Mucosa of descending colon (tissue), 3 donors: ENCODE data around the gene CARHSP1. TPM values are rescaled to one million over a fixed set of nuclear protein-coding genes. Genes with fewer than 3 reads are reported as not detected.

Source experiments
- ATAC-seq: fragments of 200-7000 bp; cut with Tn5 transposase; one replicate; pipeline ENCODE4 v1.9.1; 2020; ENCODE audit warnings: mild to moderate bottlenecking, moderate library complexity
- DNase-seq, 3 donors: peaks; one replicate each; pipeline ENCODE4 v3.0.0-alpha.2; 2020
- H3K36me3 ChIP-seq: fragments of 200-600 bp; one replicate; pipeline ENCODE4 v1.8.0; 2021; ENCODE audit warnings: low read depth, mild to moderate bottlenecking
- H3K4me1 ChIP-seq: fragments of 200-600 bp; one replicate; pipeline ENCODE4 v1.8.0; 2021; ENCODE audit warnings: low read depth, mild to moderate bottlenecking
- H3K4me3 ChIP-seq: fragments of 200-600 bp; one replicate; pipeline ENCODE4 v1.8.0; 2021; ENCODE audit warnings: mild to moderate bottlenecking
- H3K9me3 ChIP-seq: fragments of 200-600 bp; one replicate; pipeline ENCODE4 v1.8.0; 2021; ENCODE audit warnings: mild to moderate bottlenecking
- intact Hi-C, 2 donors: fragments of 100-400 bp; cut with DNase I in 1 of 2; cut with micrococcal nuclease in 1 of 2; formaldehyde crosslinking; loops; one replicate each; pipeline versions ENCODE4 v1.11.0 to v1.11.1; 2022; cut with DNase I, micrococcal nuclease
- total RNA-seq, 3 donors: library from RNA; stranded (reverse); fragmentation: NEBNext Ultra II Directional in 2 of 3; extraction: Animal tissue kit (Norgen Biotek cat#: 25700) in 2 of 3; gene quantifications; one replicate each; pipeline versions ENCODE4 v1.2.1 to v1.2.4, GENCODE V29; 2021 to 2023
- TF ChIP-seq, protein P1 (sequence below): fragments of 200-600 bp; IDR thresholded peaks from one replicate; pipeline ENCODE4 v1.8.0; 2022; ENCODE audit warnings: antibody characterized with exemption, mild to moderate bottlenecking
- donor health status: DM: no; HTN: no; CAD: no; lungs with moderate emphysema.
- donor health status: DM: no; HTN: no; CAD: no.
- donor health status: DM: no; HTN: yes; CAD: no.

CARHSP1 gene
- total RNA-seq, 3 donors from 2014 or later, result 42.7 to 69.4 (median 56.8) TPM

- TF ChIP-seq, protein P1, sequence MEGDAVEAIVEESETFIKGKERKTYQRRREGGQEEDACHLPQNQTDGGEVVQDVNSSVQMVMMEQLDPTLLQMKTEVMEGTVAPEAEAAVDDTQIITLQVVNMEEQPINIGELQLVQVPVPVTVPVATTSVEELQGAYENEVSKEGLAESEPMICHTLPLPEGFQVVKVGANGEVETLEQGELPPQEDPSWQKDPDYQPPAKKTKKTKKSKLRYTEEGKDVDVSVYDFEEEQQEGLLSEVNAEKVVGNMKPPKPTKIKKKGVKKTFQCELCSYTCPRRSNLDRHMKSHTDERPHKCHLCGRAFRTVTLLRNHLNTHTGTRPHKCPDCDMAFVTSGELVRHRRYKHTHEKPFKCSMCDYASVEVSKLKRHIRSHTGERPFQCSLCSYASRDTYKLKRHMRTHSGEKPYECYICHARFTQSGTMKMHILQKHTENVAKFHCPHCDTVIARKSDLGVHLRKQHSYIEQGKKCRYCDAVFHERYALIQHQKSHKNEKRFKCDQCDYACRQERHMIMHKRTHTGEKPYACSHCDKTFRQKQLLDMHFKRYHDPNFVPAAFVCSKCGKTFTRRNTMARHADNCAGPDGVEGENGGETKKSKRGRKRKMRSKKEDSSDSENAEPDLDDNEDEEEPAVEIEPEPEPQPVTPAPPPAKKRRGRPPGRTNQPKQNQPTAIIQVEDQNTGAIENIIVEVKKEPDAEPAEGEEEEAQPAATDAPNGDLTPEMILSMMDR, result no peak
- ATAC-seq, result no peak
Observed at GRCh38 chr16:8899709-8900317, 31.0 kb upstream of the CARHSP1 start.

DNA sequence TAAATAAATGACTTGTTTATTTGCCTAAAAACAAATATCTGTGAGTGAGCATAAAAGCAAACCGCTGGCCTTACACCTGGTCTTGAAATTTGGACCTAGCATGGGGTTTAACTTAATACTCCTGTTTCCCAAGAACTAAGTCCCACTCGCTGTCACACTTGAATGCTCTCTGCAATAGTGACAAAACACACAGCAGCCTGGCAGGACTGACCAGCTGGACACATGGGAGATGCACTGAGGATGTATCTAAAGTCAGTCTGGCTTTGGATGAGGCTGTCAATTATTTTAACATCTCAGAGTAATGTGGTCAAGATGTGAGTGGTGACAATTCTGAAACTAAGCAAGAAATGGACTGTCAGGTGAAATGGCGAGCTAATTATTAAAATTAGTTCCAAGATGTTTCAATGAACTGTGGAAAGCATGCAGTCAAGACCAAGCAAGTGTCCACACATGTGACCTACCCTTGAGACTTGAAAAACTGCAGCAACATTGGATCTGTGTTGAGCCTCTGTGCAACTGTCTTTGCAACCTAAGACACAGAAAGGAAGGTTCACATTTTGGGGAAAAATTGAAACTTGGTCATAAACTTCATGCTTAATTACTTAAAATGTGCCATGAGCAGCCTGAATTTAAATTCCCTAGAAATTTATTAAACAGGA lies 30.0 kb upstream of the CARHSP1 start:
- Histone ChIP-seq H3K4me1 (no peaks in the 10 kb centered on the region), H3K4me3 (no peak overlapping the region), H3K9me3 (no peaks in the 10 kb centered on the region), H3K36me3 (peaks cover 49% of the 10 kb centered on the region)
- TF ChIP-seq, protein P1, result no peak
- DNase-seq (no peak), ATAC-seq (no peak)
- intact Hi-C loops, result no loop called here

More at GRCh38 chr16:8899709-8900317, 31.0 kb upstream of the CARHSP1 start:
- no peaks in the 10 kb centered on the region for H3K9me3 ChIP-seq
- peaks cover 44% of the 10 kb centered on the region for H3K36me3 ChIP-seq
- no peak overlapping the region for H3K4me3 ChIP-seq
- intact Hi-C loops, result loop anchor here in 1 of 2 donors (10.0 kb wide), 1 partner anchor 105 kb away; no protein-coding TSS in a partner anchor
- no peak for DNase-seq
- no peaks in the 10 kb centered on the region for H3K4me1 ChIP-seq

DNA sequence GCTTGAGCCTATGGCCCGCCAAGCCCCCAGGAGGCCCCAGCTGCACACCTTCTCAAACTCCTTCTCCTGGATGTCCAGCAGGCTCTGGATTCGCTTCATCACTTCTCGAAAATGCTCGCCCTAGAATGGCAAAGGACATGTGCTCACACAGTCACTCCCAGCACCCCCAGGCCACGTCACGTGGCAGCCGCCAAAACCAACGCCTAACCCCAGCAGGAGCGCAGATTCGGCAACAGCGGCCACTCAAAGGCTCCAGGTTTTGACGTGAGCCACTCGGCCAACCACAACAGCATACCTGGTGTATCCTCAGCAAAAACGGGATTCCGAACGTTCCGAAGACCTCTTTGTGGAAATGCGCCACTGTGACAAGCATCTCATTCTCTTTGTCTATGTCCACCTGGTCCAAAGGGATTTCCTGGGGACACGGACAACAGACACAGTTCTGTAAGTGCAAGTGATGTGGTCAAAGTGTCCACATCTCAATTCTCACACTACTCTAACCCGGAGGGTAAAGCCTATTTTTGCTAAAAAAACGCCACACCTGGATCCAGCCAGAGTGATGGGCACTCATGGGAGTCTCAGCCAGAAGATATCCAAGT lies 26.0 kb upstream of the CARHSP1 start:
- intact Hi-C loops, result no loop called here
- ATAC-seq, result no peak
- H3K4me1 ChIP-seq, result no peaks in the 10 kb centered on the region
- H3K9me3 ChIP-seq, result no peaks in the 10 kb centered on the region
- peaks cover 23% of the 10 kb centered on the region for H3K36me3 ChIP-seq
- DNase-seq, result peak in 1 of 3 donors; percentile 17
- H3K4me3 ChIP-seq, result no peak overlapping the region
- TF ChIP-seq, protein P1, result no peak

GRCh38 chr16:8893976-8894690 lies 25.3 kb upstream of the CARHSP1 start:
- Histone ChIP-seq H3K9me3 (no peaks in the 10 kb centered on the region), H3K4me3 (no peak overlapping the region), H3K4me1 (no peaks in the 10 kb centered on the region), H3K36me3 (peaks cover 19% of the 10 kb centered on the region)
- intact Hi-C loops, result no loop called here
- TF ChIP-seq, protein P1, result no peak
- ATAC-seq (no peak), DNase-seq (no peak)

- Histone ChIP-seq H3K4me3 (no peak overlapping the region), H3K4me1 (no peaks in the 10 kb centered on the region), H3K36me3 (peaks cover 19% of the 10 kb centered on the region), H3K9me3 (no peaks in the 10 kb centered on the region)
- intact Hi-C loops, result no loop called here
- ATAC-seq, result no peak
- TF ChIP-seq, protein P1, result no peak
- DNase-seq, result peak in 1 of 3 donors; percentile 17
Observed at GRCh38 chr16:8893426-8893825, 24.6 kb upstream of the CARHSP1 start.
